B cell (primary cell): Measurements from ENCODE around the gene CIT. TPM values are rescaled to one million over a fixed set of nuclear protein-coding genes. Genes with fewer than 3 reads are reported as not detected.
A peak's percentile ranks its signal among the peaks of the same experiment; 100 is the strongest.

ENCODE experiments used
- ATAC-seq: fragments of 200-7000 bp; cut with Tn5 transposase; one replicate; pipeline ENCODE4 v1.10.0; 2021; ENCODE audit warnings: low read depth, mild to moderate bottlenecking, moderate number of reproducible peaks, moderate library complexity
- CTCF ChIA-PET: fragments of 350-600 bp; sonication (Branson Sonifier 250); formaldehyde crosslinking; loops from one replicate; lab custom pipeline; 2021; ENCODE audit warnings: antibody characterized with exemption, inconsistent platforms; lab: Charles Lee
- POLR2A ChIA-PET: fragments of 350-600 bp; sonication (Branson Sonifier 250); formaldehyde crosslinking; loops from one replicate; lab custom pipeline; 2021; ENCODE audit warnings: antibody characterized with exemption; lab: Charles Lee
- DNase-seq: peaks from one replicate; pipeline ENCODE4 v3.0.0; 2013
- H2AFZ ChIP-seq: 2 replicates; pipeline ENCODE4 v1.6.1; 2012; ENCODE audit warnings: mild to moderate bottlenecking, low read depth, low read length; ENCODE audit not compliant: insufficient read depth, poor library complexity, severe bottlenecking
- H3K27ac ChIP-seq, 2 donors: 1 replicate in 1 of 2; 2 replicates in 1 of 2; pipeline ENCODE4 v1.5.1; 2012 to 2013; ENCODE audit warnings: low read length in 2 of 2, mild to moderate bottlenecking in 2 of 2, moderate library complexity in 1 of 2
- H3K27me3 ChIP-seq, 4 experiments: fragments of 200-600 bp in 1 of 4; sonication (generic) in 1 of 4; replicated peaks in 1 of 4; 1 replicate in 2 of 4; 2 replicates in 2 of 4; pipeline versions ENCODE4 v1.6.1 to v1.7.0; 2013 to 2016; ENCODE audit warnings: low read length in 3 of 4, mild to moderate bottlenecking in 2 of 4, mixed read lengths in 1 of 4, moderate library complexity in 1 of 4; ENCODE audit not compliant: insufficient read depth in 4 of 4, control insufficient read depth in 3 of 4; ENCODE audit errors: control extremely low read depth in 1 of 4
- H3K36me3 ChIP-seq, 2 experiments: replicated peaks in 1 of 2; 1 replicate in 1 of 2; 2 replicates in 1 of 2; pipeline versions ENCODE4 v1.6.1 to v1.7.1; 2013; ENCODE audit warnings: low read length in 1 of 2; ENCODE audit not compliant: insufficient read depth in 2 of 2, control insufficient read depth in 1 of 2; ENCODE audit errors: control extremely low read depth in 1 of 2, extremely low read depth in 1 of 2
- H3K4me1 ChIP-seq, 2 donors: fragments of 200-600 bp in 1 of 2; sonication (generic) in 1 of 2; 1 replicate in 1 of 2; 2 replicates in 1 of 2; pipeline versions ENCODE4 v1.5.1 to v1.6.1; 2013 to 2017; ENCODE audit warnings: low read length in 2 of 2; ENCODE audit not compliant: control insufficient read depth in 2 of 2, insufficient read depth in 2 of 2
- H3K4me2 ChIP-seq: replicated peaks from 2 replicates; pipeline ENCODE3; 2012; ENCODE audit warnings: mild to moderate bottlenecking, low read depth, low read length; ENCODE audit not compliant: poor library complexity, severe bottlenecking
- H3K4me3 ChIP-seq, 5 experiments: fragments of 200-600 bp in 1 of 5; sonication (generic) in 1 of 5; 1 replicate in 3 of 5; 2 replicates in 2 of 5; pipeline versions ENCODE4 v1.5.1 to v1.7.0; 2011 to 2016; ENCODE audit warnings: low read length in 4 of 5, mild to moderate bottlenecking in 4 of 5, low read depth in 2 of 5, control low read depth in 1 of 5, moderate library complexity in 1 of 5; ENCODE audit not compliant: insufficient read depth in 1 of 5; ENCODE audit errors: control extremely low read depth in 1 of 5, extremely low read depth in 1 of 5
- H3K79me2 ChIP-seq: fragments of 200-600 bp; sonication (generic); one replicate; pipeline ENCODE4 v1.6.0; 2016; ENCODE audit warnings: low read length; ENCODE audit not compliant: control insufficient read depth, insufficient read depth
- H3K9ac ChIP-seq: fragments of 200-600 bp; sonication (generic); 2 replicates; pipeline ENCODE4 v1.6.1; 2017; ENCODE audit warnings: mild to moderate bottlenecking, low read length, moderate library complexity
- H3K9me3 ChIP-seq, 3 donors: one replicate each; pipeline versions ENCODE4 v1.6.1 to v1.7.1; 2013; ENCODE audit warnings: low read length in 2 of 3; ENCODE audit not compliant: control insufficient read depth in 2 of 3, insufficient read depth in 1 of 3; ENCODE audit errors: control extremely low read depth in 1 of 3
- H4K20me1 ChIP-seq: 2 replicates; pipeline ENCODE4 v1.6.0; 2012; ENCODE audit warnings: mild to moderate bottlenecking, low read length; ENCODE audit not compliant: insufficient read depth, control insufficient read depth, poor library complexity, severe bottlenecking
- H3K27ac Mint-ChIP-seq: one replicate; pipeline ENCODE4 v1.8.0; 2021; ENCODE audit warnings: mixed read lengths
- H3K27me3 Mint-ChIP-seq: one replicate; pipeline ENCODE4 v1.8.0; 2021; ENCODE audit warnings: mixed read lengths
- H3K4me1 Mint-ChIP-seq: one replicate; pipeline ENCODE4 v1.8.0; 2021; ENCODE audit warnings: mixed read lengths
- H3K4me3 Mint-ChIP-seq: one replicate; pipeline ENCODE4 v1.8.0; 2021; ENCODE audit warnings: mixed read lengths
- H3K9me3 Mint-ChIP-seq: one replicate; pipeline ENCODE4 v1.8.0; 2022; ENCODE audit warnings: mixed read lengths; ENCODE audit not compliant: insufficient read depth
- CTCF ChIP-seq: fragments of 200-600 bp; IDR thresholded peaks from one replicate; pipeline ENCODE4 v1.8.0; 2022; ENCODE audit warnings: antibody characterized with exemption, mild to moderate bottlenecking
- EZH2 ChIP-seq: IDR thresholded peaks from 2 replicates; pipeline ENCODE4 v1.6.1; 2012; ENCODE audit warnings: borderline replicate concordance, low read depth, mild to moderate bottlenecking, moderate library complexity, low read length; ENCODE audit not compliant: insufficient read depth, poor library complexity, severe bottlenecking
- WGBS: methylation state at CpG from one replicate; pipeline ENCODE4 v1.1.5; 2013; ENCODE audit warnings: missing lambda C conversion rate; ENCODE audit not compliant: insufficient coverage; 5-methylcytosine and 5-hydroxymethylcytosine counted together
- intact Hi-C: fragments of 100-400 bp; cut with micrococcal nuclease; formaldehyde crosslinking; loops from one replicate; pipeline ENCODE4 v1.10.0; 2022
- polyA plus RNA-seq: library from polyadenylated mRNA; depleted of rRNA; stranded (reverse); fragments of >200 nt; gene quantifications from 2 replicates; pipeline ENCODE4 v1.2.3, GENCODE V29; 2012
- total RNA-seq, 2 donors: library from RNA; stranded (reverse); fragments of 120-200 nt in 1 of 2; gene quantifications; 1 replicate in 1 of 2; 2 replicates in 1 of 2; pipeline versions ENCODE4 v1.2.3 to v1.2.4, GENCODE V29; 2013 to 2022

The CIT gene
- total and polyA plus RNA-seq, 2 donors (not counting 1 experiment from before 2014, with no cell fraction given): 1.4 to 6.1 TPM

GRCh38 chr12:119683816-119684215 is 193.3 kb downstream of the CIT start:
- POLR2A ChIA-PET: no interaction called here
- H3K4me2 ChIP-seq: no peak overlapping the region
- Mint-ChIP-seq H3K27me3 (no peaks in the 10 kb centered on the region), H3K27ac (no peak overlapping the region), H3K9me3 (no peaks in the 10 kb centered on the region), H3K4me1 (peaks cover 44% of the 10 kb centered on the region), H3K4me3 (no peak overlapping the region)
- H3K9me3 ChIP-seq: peaks cover 0 to 7% (median 0%) of the 10 kb centered on the region in 3 donors
- H3K27me3 ChIP-seq: no peaks in the 10 kb centered on the region
- H3K79me2 ChIP-seq: no peaks in the 10 kb centered on the region
- no peak for ATAC-seq
- H3K4me1 ChIP-seq: peaks cover 19 to 29% of the 10 kb centered on the region in 2 donors
- peaks cover 0 to 29% of the 10 kb centered on the region in 2 experiments for H3K36me3 ChIP-seq
- DNase-seq: no peak
- intact Hi-C loops: no loop called here
- no peak overlapping the region for H2AFZ ChIP-seq
- no peak overlapping the region for H3K9ac ChIP-seq
- no peaks in the 10 kb centered on the region for H4K20me1 ChIP-seq
- WGBS: 69% methylated on average over 2 of the region's 3 CpGs
- H3K27ac ChIP-seq: no peak overlapping the region
- CTCF ChIA-PET: interaction anchor here (0.6 to 4.9 kb wide), 2 partner anchors 16 to 1353 kb away, joined by 4 to 22 read pairs; partner anchors contain the start of gene PRKAB1
- no peak for TF ChIP-seq CTCF
- no peak for TF ChIP-seq EZH2
- H3K4me3 ChIP-seq: no peak overlapping the region

DNA sequence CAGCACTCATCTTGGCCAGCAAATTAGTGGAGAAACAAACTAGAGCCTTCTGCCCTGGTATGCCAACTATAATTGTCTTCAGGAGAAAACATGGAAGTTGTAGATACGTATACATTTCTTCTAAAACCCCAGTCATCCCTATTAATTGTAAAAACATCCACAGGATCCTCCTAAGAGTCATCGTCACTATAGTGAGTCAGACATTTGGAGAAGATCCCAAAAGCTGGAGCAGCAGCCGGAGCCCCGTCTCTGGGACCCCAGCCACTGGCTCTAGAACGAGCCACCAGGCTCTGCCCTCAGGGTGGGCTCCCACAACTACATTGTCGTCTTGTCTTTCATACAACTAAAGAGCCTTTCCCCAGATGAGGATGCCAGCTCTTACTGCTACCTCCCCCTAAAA is 193.7 kb downstream of the CIT start:
- peak overlapping the region; percentile 95 for H3K27ac Mint-ChIP-seq
- intact Hi-C loops: no loop called here
- CTCF ChIA-PET: interaction anchor here (0.6 to 4.9 kb wide), 3 partner anchors 12 to 1353 kb away, joined by 4 to 22 read pairs (median 5); partner anchors contain the start of gene PRKAB1

More for the DNA sequence above, 193.7 kb downstream of the CIT start:
- peak overlapping the region; percentile 67 for H2AFZ ChIP-seq
- no peak for TF ChIP-seq EZH2
- TF ChIP-seq CTCF: no peak
- H3K4me2 ChIP-seq: peak overlapping the region; percentile 70
- 90% methylated on average over 4 of the region's 6 CpGs for WGBS
- no peaks in the 10 kb centered on the region for H3K27me3 ChIP-seq
- H3K4me1 ChIP-seq: peaks cover 19 to 29% of the 10 kb centered on the region in 2 donors
- H3K9ac ChIP-seq: peak overlapping the region; percentile 58
- Mint-ChIP-seq H3K9me3 (no peaks in the 10 kb centered on the region), H3K4me1 (peaks cover 44% of the 10 kb centered on the region), H3K27me3 (no peaks in the 10 kb centered on the region), H3K4me3 (no peak overlapping the region)
- no peaks in the 10 kb centered on the region for H4K20me1 ChIP-seq
- H3K79me2 ChIP-seq: no peaks in the 10 kb centered on the region
- ATAC-seq (no peak), DNase-seq (no peak)
- peaks cover 2 to 33% of the 10 kb centered on the region in 2 experiments for H3K36me3 ChIP-seq
- peak overlapping the region; percentile 85 to 94 for H3K27ac ChIP-seq
- POLR2A ChIA-PET: no interaction called here
- H3K4me3 ChIP-seq: peak overlapping the region in 1 of 5 experiments; percentile 43
- H3K9me3 ChIP-seq: peaks cover 0 to 7% (median 0%) of the 10 kb centered on the region in 3 donors
